GM19238 (cell line): Measurements from ENCODE around the gene CPLX1.

Experiments used
- DNase-seq: peaks from one replicate; pipeline ENCODE4 v3.0.0; 2011; ENCODE audit warnings: low spot score; ENCODE audit not compliant: insufficient read length

Gene CPLX1

GRCh38 chr4:833156-833555 is 7.2 kb upstream of the CPLX1 start:
- no peak for DNase-seq

GRCh38 chr4:832536-832935 is 6.6 kb upstream of the CPLX1 start:
- no peak for DNase-seq

GRCh38 chr4:832108-832507 is 6.2 kb upstream of the CPLX1 start:
- DNase-seq: no peak

GRCh38 chr4:831483-831805 is 5.5 kb upstream of the CPLX1 start:
- DNase-seq: no peak

GRCh38 chr4:830601-831482 is 4.9 kb upstream of the CPLX1 start:
- DNase-seq: no peak

- no peak for DNase-seq
These were observed 4.1 kb upstream of the CPLX1 start for GRCh38 chr4:829761-830600.

- DNase-seq: no peak
These were observed 3.4 kb upstream of the CPLX1 start for GRCh38 chr4:829291-829690.

- no peak for DNase-seq
These were observed 2.8 kb upstream of the CPLX1 start for GRCh38 chr4:828641-829271.

- no peak for DNase-seq
These were observed 1.5 kb upstream of the CPLX1 start for GRCh38 chr4:827209-828081.

- no peak for DNase-seq
These were observed 729 bp upstream of the CPLX1 start for GRCh38 chr4:826508-827208.

GRCh38 chr4:825063-825970 is 612 bp downstream of the CPLX1 start:
- peak; percentile 41 for DNase-seq

GRCh38 chr4:824461-825062 is 1.4 kb downstream of the CPLX1 start:
- no peak for DNase-seq

GRCh38 chr4:823761-824460 is 2.0 kb downstream of the CPLX1 start:
- no peak for DNase-seq

- DNase-seq: no peak
These were observed 2.7 kb downstream of the CPLX1 start for GRCh38 chr4:823176-823760.

GRCh38 chr4:822361-823175 is 3.4 kb downstream of the CPLX1 start:
- DNase-seq: no peak

GRCh38 chr4:821631-822030 is 4.3 kb downstream of the CPLX1 start:
- no peak for DNase-seq

GRCh38 chr4:821181-821591 is 4.7 kb downstream of the CPLX1 start:
- DNase-seq: no peak
